A673 (cell line): Measurements from ENCODE around the gene GRK4.

Source experiments
- EZH2 ChIP-seq: fragments of 200-600 bp; sonication (generic); IDR thresholded peaks from 2 replicates; pipeline ENCODE4 v1.6.1; 2017; ENCODE audit warnings: borderline replicate concordance, low read depth, mild to moderate bottlenecking, mixed read lengths, antibody characterized with exemption, low read length; ENCODE audit not compliant: poor library complexity, severe bottlenecking
- TF ChIP-seq, protein P1 (sequence below): fragments of 300-800, 200-600 bp; sonication (generic); conservative IDR thresholded peaks from 2 replicates; pipeline ENCODE4 v1.5.1; 2017; ENCODE audit warnings: low read depth, mild to moderate bottlenecking, antibody characterized with exemption, low read length, moderate library complexity, mixed read lengths

GRCh38 chr4:2941138-2942036 lies 22.0 kb upstream of the GRK4 start:
- TF ChIP-seq, protein P1, sequence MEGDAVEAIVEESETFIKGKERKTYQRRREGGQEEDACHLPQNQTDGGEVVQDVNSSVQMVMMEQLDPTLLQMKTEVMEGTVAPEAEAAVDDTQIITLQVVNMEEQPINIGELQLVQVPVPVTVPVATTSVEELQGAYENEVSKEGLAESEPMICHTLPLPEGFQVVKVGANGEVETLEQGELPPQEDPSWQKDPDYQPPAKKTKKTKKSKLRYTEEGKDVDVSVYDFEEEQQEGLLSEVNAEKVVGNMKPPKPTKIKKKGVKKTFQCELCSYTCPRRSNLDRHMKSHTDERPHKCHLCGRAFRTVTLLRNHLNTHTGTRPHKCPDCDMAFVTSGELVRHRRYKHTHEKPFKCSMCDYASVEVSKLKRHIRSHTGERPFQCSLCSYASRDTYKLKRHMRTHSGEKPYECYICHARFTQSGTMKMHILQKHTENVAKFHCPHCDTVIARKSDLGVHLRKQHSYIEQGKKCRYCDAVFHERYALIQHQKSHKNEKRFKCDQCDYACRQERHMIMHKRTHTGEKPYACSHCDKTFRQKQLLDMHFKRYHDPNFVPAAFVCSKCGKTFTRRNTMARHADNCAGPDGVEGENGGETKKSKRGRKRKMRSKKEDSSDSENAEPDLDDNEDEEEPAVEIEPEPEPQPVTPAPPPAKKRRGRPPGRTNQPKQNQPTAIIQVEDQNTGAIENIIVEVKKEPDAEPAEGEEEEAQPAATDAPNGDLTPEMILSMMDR = no peak
- TF ChIP-seq EZH2 = no peak
